Measurements from ENCODE around the gene B4GALNT4.

DNA sequence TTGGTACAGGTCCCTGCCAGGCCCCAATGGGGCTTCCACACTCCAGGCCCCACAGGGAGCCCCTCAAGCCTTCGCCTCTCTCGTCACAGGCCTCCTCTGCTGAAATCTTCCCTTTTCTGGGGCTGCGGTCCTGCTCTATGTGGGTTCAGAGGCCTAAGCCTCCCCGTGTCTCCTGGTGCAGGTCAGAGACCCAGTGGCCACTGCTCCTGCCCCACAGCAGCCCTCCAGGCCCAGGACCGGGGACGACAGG lies 42.8 kb upstream of the B4GALNT4 start:
- TF ChIP-seq, protein P1, sequence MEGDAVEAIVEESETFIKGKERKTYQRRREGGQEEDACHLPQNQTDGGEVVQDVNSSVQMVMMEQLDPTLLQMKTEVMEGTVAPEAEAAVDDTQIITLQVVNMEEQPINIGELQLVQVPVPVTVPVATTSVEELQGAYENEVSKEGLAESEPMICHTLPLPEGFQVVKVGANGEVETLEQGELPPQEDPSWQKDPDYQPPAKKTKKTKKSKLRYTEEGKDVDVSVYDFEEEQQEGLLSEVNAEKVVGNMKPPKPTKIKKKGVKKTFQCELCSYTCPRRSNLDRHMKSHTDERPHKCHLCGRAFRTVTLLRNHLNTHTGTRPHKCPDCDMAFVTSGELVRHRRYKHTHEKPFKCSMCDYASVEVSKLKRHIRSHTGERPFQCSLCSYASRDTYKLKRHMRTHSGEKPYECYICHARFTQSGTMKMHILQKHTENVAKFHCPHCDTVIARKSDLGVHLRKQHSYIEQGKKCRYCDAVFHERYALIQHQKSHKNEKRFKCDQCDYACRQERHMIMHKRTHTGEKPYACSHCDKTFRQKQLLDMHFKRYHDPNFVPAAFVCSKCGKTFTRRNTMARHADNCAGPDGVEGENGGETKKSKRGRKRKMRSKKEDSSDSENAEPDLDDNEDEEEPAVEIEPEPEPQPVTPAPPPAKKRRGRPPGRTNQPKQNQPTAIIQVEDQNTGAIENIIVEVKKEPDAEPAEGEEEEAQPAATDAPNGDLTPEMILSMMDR (conservative IDR thresholded peaks at IDR 0.05; ENCODE audit: low read depth, low read length) = no peak
- TF ChIP-seq POLR2A (IDR thresholded peaks at IDR 0.05; ENCODE audit: low read depth, low read length) (no peak), MXI1 (IDR thresholded peaks at IDR 0.05; ENCODE audit: borderline replicate concordance, low read depth, low read length) (no peak), ELK1 (IDR thresholded peaks at IDR 0.05; ENCODE audit: borderline replicate concordance, low read depth, low read length) (no peak)
